Ovary (tissue), 3 donors: ENCODE data around the gene PTPRH.

ENCODE experiments used
- CTCF ChIP-seq, 3 donors: fragments of 450-650 bp in 2 of 3; fragments of 200-600 bp in 1 of 3; IDR thresholded peaks; one replicate each; pipeline versions ENCODE4 v1.5.1 to v1.8.0; 2016 to 2022; ENCODE audit warnings: antibody characterized with exemption in 3 of 3, mild to moderate bottlenecking in 1 of 3
- EP300 ChIP-seq: sonication (generic); formaldehyde crosslinking; IDR thresholded peaks from one replicate; pipeline ENCODE4 v1.6.1; 2017; ENCODE audit warnings: antibody characterized with exemption
- donor health status: DM: no; HTN: no; CAD: no.

GRCh38 chr19:55220525-55220924, 11.2 kb upstream of the PTPRH start:
- no peak for TF ChIP-seq EP300
- no peak for TF ChIP-seq CTCF (IDR thresholded peaks at IDR 0.05)
